ENCODE results near the gene URM1.

DNA sequence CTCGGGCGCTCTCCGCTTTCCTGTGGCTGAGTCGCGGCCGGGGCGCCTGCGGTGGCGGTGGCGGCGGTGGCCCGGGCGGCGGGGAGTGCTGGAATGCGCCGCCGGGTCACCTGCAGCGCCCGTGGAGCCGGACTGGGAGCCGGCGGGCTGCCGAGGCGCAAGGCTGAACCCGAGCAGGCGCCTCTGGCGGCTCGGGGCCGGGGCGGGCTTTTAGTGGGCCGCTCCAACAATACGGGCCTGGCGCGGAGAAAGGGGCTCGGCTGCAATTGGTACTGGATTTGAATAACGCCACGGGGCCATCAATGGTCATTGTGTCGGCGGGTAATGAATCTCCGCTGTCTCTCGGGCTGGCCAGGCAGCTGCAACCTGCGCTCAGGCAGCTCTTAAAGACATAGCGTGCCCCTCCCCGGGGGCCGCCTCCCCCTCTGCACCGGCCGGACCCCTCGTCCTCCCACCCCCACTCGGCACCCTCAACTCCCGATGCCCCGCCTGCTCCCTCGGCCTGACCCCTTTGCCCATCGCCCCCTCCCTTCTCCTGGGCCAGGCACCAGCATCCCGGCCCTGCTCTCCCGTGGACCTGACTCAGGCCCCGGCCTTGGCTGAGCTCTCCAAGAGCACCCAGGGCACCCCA is 22.1 kb downstream of the URM1 start:
- TF ChIP-seq SMC3 (IDR thresholded peaks at IDR 0.05) (no peak), POLR2A (IDR thresholded peaks at IDR 0.05; ENCODE audit: low read length) (no peak)

All from A549 (cell line).